ENCODE measurements around the gene DEPP1.

DEPP1 gene

DNA sequence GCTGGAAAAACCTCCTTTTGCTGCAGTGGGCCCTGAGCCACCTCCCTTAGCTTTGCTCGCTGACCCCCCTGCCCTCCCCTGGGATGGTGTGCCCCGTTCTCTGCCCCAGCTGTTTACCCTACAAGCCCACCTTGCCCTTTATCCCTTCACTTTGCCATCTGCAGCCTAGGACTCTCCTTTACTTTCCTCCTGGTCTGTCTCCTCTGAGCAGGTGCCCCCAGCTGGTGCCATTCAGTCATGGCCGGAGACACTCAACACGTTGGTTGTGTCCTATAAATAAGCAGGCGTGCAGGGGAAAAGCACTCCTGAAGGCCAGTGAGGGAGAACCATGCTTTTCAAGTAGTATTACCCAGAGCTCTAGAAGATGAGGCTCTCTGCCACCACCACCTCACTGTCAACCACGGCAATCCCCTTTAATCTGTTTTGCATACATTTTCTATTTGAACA, 12.9 kb downstream of the DEPP1 start:
- DNase-seq, result no peak

DNA sequence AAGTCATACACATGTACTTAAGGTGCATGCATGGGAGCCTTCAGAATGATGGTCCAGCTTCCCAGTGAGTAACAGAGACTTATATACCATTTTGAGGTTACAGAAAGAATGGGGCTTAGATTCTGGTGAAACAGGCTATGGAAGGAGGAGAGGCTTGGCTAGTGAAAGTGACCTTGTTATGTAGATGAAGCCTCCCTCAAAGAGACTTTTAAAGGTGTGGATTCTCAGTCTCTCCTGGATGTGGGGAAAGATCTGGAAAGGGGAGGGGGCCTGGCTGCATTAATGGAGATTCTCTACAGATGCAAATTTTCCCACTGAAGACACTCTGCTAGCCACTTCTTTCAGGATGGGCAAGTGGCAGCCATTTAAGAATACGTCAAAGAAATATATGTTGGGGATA, 13.5 kb downstream of the DEPP1 start:
- no peak for DNase-seq

DNA sequence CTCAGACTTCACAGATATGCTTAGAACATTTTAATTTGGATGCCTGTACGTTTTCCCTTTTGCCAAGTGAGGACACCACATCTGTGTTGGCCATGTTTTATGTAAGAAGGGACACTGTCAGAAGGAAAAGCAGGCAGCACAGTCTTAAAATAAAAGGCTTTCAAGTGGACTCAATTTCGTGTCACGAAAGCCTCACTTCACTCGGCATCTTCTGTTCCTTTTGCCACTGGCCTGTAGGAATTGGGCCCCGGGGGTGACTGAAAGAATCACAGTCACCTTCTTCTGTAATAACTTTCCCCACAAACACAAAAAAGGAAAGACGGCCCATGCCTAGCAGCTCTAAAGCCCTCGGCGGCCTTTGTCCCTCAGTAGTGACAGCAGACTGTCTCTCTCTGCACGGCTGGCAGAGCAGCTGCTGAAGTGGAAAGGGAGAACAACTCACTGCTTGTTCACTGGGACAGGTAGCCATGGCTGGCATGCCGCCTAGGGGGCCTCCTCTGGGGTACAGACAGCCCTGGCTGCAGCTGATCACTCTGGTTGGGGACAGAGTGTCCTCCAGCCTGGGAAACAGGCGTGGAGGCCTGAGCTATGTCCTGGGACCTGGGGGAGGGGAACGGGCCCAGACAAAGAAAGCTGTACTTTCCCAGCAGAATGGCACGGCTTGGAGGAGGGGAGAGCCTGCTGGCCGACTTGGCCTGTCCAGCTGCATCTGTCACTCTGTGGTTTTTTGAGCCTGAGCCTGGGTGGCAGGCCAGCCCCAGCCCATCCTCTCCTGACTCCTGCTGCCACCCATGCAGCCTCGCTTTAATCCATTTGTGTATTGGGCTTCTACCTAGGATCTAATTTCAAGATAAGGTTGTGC, 14.6 kb downstream of the DEPP1 start:
- DNase-seq, result peak; percentile 96

DNA sequence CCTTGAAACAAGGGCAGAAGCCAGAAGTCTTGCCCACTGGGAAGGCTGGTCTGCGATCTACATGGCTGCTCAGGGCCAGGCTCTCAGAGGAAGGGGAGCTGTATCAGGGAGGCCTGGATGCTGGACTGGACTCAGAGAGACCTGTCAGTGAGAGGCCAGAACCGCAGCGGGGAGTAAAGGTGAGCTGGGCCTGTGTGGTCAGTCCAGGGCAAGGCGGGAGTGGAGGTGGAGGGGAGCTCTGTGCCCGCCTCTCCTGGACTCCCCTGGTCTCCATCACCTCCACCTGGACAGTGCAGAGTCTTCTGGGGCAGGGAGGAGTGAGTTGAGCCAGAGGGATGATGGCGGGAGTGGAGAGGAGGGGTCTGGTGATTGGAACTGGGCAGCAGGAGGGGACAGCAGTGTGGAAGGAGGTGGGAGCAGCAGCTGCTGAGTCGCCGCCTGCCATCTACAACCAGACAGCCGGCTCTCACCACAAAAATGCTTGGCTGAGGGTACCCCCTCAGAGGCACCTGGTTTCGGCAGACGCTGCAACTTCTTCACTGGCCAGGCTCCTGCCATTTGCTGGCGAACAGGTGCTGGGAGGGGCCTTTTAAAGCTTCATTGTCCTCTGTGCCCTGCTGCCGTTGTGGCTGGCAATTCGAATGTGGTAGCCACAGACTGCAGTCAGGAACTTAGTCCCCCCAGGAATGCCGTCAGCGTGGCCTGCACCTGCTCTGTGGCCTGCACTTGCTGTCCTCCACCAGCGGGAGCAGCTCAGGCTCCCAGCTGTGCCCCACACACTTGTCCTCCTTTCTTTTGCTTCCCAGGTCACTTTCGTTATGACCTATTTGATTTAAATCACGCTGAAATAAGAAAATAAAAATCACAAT, 15.5 kb downstream of the DEPP1 start:
- DNase-seq, result peak; percentile 81

DNA sequence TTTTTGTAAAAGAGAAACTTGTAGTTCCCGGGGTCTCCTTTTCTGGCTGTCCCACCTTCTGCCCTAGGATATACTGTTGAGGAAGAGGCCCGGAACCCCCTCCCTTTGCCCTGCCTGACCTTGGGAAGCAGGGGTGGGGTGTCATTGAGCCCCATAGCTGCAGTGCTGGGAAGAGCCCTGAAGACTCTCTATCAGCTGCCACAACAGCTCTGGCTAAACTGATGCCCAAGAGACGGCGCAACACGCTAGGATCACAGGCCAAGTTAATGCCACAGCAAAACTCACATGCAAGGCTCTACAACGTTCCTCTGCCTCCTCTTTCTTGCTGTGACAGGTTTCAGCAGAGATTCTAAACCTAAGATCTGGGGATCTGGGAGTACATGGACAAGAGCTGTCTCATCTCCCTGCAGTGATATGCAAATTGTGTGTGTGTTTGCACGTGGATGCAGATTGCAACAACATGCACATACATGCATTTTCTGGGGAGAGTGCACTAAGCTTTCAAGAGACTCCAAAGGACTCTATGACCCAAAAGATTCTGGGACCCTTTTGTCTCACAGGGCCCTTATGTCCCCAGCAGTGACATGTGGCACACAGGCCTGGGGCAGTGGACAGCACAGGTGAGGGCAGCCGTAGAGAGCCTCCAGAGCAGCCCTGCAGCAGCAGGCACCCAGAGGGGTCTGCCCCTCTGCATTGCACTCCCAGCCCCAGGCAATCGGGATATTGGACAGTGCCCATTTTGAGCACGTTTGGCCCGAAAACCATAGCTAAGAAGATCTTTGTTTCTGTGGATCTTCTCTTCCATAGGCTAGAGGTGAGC, 16.5 kb downstream of the DEPP1 start:
- DNase-seq, result no peak

DNA sequence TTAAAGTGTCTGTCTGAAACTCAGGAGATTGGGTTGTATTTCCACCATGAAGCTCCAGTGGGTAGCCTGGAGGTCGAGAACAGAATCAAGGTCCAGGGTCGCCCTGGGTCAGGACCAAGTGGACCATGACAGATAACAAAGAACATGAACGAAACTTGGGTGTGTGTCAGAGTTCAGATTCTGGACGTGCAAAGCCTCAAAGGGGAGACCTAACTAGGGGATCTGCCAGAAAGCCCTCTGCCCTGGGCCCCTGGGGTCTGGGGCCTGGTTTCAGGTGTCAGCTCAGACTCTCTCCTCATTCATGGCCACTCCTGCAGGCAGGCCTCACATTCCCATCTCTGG, 17.4 kb downstream of the DEPP1 start:
- no peak for DNase-seq

DNA sequence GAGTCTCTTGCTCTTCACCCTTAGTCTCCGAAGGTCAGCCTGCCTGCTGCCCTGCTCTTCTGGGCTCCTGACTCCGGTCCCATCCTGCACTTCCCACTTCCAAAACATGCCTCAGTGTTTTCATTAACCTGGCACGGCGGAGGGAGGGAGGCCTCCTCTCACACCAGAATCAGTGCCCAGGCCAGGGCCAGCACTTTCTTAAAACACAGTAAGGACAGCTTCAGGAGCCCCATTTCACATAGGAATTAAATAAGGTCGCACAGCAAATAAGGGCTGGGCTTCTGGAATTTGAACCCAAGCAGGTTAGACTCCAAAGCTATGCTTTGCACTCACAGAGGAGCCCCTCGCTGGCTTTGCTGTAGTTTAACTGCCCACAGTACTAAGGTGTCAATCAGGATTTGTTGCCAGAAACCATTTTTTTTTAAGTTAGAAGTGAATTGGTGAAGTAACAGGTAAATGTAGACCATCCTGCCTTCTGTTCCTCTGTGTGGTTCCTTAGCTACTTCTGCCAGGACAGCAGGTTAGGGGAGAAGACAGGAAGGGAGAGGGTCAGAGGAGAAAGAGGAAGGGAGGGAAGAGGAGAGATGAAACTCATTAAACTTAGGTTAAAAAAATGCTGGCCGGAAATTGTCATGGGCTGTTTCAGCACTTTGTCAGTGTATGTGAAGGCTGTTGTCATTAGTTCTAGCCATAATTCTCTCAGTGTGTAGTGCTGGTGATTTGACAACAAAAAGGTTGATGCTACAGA, 18.0 kb downstream of the DEPP1 start:
- DNase-seq, result no peak

DNA sequence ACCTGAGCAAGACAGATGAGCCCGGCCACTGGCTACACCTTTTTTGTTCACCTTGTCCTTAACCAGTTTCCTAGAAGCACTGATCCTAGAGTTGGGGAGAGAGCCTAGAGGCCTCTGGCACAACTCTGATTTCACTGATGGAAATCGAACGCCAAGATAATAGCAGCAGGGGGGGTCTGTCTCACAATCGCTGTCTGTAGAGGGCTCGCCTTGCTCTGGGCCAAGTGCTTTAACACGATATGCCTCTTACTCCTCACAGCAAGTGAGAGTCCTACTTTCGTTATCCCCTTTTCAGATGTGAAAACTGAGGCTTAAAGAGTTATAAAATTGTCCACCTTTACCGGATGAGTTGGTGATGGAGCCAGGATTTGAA, 18.5 kb downstream of the DEPP1 start:
- DNase-seq, result no peak

DNA sequence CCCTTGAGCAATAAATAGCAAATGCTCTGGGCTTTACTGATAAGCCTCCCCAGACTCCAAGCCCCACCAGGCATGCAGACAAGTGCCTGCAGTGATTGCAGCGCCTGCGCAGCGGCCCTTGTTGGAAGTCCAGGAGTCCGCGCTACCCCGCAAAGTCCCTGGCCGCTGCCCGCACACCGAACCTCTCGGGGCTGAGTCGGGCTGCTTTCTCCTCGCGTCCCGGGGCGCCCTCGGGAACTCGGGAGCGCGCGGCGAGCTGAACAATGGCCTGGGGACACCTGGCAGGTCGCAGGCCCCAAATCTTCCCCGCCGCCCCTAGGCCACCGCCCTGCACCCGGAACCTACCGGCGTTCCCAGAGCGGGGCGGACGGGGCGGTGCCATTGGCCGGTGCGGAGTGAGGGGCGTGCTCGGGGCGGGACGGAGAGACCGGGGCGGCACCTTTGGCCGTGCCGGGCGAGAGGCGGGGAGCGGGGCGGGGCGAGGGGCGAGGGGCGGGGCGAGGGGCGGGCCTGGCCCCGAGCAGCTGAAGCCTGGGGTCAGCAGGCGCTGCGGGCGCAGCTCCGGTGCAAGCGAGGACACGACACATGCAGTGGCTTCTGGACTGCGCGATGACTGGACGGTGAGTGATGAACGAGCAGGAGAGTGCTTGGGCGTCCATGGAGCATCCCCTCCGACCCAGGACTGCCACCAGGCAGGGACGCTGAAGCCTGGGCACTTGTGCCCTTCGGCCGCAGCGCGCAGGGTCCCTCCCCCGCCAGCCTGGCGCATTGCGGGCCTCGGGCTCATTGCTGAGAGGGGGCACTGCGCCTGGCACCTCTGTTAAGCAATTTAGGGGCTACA, 19.1 kb downstream of the DEPP1 start, which contains the start of gene RASSF4:
TSS of gene RASSF4 (plus strand) at position 556 of the 841 bp plus-strand sequence. CDS start 10,401 bp downstream, outside the sequence.
- DNase-seq, result peak; percentile 94

DNA sequence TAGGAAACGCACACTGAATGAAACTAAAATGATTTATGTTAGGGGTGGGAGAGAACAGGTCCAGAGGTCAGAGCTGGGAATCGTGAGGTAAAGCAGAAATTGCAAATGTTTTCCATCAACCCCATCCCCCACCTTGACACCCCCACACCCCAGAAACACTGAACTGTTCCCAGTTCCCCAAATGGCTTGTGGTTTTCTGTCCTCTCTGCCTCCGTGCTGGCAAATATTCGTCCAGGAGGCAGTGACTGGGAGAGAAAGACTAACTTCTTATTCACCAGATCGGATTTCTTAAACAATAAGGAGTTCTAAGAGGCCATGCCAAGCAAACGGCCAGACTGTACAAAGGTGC, 19.7 kb downstream of the DEPP1 start:
- DNase-seq, result no peak

DNA sequence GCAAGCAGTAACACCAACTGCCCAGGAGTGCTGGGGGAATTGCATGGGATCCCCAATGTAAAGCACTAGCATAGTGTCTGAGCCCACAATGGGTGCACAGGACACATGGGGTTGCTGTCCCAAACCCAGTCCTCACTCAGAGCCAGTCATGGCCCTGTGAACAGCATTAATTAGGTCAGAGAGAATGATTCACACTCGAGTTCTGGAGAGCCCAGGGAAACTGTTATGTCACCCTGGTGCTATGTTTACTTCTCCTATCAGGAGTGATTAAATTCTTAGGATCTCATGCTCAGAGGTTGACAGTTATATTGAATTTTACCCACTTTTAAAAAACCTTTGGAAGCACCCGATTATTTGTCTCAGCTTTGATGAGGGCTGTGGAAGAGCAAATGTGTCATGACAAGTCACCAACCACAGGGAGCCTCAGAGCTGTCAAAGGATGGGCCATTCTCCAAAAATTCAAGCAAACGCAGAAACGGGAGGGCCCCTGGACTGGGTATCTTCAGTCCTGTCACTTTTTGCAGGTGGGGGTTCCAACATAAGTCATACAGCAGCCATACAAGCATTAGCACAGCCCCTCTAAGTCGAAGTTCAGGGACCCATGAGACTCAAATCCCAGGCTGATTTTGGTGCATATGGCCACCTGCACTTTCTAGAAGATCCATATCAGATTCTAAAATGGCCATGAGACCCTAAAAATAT, 20.3 kb downstream of the DEPP1 start:
- no peak for DNase-seq

DNA sequence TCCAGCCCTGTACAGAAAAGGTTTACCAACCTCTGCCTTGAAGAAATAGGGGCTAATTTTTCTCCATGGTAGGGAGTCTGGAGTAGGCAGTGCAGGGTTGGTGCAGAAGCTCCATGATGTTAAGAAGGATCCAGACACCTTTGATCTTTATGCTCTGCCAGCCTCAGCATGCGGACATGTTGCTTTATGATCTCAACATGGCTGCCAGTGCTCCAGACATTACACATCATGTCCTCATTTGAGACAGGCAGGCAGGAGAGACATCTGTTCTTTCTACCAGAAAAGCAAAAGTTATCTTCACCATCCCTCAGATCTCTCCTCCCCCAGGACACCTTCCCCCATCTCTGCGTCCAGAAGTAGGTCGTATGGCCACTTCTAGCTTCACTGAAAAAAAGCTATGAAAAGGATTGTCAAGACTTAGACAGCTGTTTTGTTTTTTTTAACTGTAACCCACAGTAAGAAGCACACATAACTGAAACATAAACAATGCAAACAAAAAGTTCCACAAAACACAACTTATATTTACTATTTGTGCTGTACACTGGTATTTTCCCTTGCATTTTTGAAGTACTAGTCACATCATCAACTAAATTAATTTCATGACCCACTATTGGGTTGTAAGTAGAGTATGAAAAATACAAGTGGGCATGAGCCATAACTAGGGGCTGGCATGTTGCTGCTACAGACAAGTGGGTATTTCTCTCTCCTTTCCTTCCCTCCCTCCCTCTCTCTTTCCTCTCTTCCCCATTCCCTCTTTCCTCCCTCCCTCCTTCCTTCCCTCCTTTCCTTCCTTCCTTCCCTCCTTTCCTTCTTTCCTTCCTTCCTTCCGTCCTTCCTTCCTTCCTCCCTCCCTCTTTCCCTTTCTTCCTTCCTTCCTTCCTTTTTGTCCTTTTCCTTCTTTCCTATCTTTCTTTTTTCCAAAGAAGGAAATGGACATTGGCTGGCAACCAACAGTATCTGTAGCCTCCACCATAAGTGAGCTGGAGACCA, 21.6 kb downstream of the DEPP1 start:
- no peak for DNase-seq

DNA sequence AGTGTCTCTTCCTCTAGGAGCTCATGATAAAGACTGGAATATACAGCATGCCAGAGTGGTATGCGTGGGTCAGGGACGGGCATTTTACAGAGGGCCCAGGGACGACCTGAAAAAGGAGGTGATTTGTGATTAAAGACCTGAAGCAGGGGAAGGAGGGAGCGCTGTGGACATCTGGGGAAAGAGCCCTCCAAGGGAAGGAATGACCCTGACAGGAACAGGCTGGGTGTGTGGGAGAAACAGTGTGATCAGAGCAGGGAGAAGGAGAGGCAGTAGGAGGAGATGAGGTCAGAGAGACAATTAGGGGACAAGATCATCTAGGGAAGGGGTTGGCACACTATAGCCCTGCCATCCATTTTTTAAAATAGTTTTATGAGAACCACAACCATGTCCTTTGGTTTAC, 22.4 kb downstream of the DEPP1 start:
- no peak for DNase-seq

DNA sequence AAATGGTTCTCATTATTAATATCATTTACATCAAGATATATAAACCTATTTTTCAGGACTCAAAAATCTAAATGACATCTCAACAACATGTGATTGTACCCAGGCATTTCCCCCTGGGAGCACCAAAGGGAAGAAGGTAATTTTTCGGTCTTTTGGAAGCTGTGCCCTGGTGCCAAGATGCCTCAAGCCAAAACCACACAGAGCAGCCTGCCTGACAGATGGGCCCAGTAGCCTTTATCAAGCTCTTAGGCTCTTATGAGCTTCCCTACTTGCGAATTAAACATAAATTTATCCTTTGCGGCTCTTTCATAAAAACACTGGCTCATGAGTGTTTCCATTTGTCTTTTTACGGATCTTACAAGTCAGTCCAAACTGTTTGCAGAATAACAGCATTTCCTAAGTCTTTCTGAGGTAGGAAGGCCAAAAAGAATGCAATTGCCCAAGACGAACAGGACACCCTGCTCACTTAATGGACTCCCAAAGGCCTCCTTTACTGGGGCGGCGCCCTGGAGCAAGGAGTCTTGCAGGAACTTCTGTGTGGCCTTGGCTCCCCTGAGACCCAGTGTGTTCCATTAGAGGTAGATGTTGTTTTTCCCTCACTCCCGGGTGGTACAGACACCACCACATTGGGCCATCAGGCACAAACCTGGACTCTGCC, 23.1 kb downstream of the DEPP1 start:
- DNase-seq, result no peak

DNA sequence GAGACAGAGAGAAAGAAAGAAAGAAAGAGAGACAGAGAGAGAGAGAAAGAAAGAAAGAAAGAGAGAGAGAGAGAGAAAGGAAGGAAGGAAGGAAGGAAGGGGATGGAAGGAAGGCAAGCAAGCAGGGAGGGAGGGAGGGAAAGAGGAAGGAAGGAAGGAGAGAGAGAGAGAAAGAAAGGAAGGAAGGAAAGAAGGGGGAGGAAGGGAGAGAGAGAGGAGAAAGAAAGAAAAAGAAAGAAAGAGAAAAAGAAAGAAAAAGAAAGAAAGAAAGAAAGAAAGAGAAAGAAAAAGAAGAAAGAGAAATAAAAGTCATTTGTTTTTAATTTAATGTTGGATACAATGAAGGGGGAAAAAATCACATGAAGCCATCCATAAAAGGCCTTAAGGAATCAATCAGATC, 23.6 kb downstream of the DEPP1 start:
- DNase-seq, result no peak

DNA sequence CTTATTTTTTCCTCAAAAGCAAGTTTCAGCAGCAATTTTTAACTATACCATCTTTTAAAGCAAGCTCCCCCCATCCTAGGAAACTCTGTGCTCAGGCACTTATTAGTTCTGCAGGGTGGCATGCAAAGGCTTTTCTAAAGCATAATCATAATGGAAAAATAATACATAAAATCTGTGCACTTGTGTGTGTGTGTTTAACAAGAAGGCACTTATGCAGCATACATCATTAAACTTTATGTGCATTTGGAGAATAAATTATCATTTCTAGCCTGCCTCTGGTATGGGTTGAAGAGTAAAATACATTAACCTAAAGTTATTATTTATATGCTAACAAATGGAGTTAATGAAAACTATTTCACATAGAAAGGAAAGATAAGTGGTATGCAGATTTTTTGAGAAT, 24.6 kb downstream of the DEPP1 start:
- DNase-seq, result no peak

DNA sequence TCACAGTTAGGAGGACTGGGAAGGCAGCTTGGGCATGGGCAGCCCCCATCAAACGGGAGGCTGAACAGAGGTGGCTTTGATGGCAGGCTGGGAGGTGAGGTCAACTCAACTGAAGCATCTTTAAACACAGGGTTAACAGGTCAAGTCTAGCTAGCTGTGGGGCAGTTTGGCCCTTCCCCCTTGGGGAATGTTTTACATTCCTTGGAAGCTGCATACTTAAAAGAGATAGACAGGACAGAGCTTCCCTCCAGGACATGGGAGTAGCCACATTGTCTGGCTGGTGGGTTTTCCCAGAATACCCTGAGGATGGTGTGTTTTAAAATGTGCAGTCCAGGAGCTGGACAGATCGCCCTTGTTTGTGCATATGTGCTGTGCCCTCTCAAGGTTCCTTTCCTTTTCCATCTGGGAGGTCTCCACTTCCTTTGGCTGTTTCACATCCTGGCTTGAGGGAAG, 25.8 kb downstream of the DEPP1 start:
- no peak for DNase-seq

DNA sequence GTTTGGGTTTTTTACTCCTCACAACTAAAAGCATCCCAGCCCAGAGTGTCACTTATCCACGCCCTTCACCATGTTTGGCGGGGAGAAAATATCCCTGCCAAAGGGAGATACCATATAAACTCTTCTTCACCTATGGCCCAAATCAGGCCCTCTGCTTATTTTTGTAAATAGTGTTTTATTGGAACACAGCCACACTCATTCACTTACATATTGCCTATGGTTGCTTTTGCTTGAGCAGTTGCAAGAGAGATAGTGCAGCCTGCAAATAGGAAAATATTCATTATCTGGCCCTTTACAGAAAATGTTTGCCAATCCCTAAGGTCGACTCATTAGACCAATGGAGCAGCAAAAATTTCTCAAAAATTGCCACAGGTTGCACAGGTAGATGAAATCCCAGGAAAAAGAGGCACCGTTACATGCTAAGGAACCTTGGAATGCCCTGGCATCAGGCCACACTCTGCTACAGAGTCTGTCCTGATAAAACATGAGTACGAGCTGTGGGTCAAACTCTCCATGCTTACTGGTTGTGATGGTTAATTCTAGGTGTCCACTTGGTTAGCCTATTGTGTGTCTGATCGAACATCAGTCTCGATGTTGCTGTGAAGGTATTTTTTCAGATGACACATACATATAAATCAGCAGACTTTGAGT, 26.9 kb downstream of the DEPP1 start:
- no peak for DNase-seq

All from retina (tissue), 1 donor.